CD4-positive, CD25-positive, alpha-beta regulatory T cell (primary cell): ENCODE measurements around the gene LST1. TPM values are rescaled to one million over a fixed set of nuclear protein-coding genes. Genes with fewer than 3 reads are reported as not detected.

ENCODE experiments used
- ATAC-seq, 2 donors: fragments of 150-1000 bp; cut with Tn5 transposase; one replicate each; pipeline ENCODE4 v1.10.0; 2021; ENCODE audit warnings: low read depth in 2 of 2, moderate number of reproducible peaks in 2 of 2, moderate library complexity in 1 of 2
- DNase-seq, 3 donors: peaks; one replicate each; pipeline versions ENCODE4 v3.0.0 to v3.0.0-alpha.2; 2012 to 2022; ENCODE audit warnings: mixed read lengths in 1 of 3
- H3K27ac ChIP-seq: one replicate; pipeline ENCODE4 v1.7.0; 2013; ENCODE audit warnings: mild to moderate bottlenecking, low read length; ENCODE audit not compliant: insufficient read depth, poor library complexity, severe bottlenecking
- H3K27me3 ChIP-seq: one replicate; pipeline ENCODE4 v1.7.0; 2013; ENCODE audit warnings: low read length; ENCODE audit not compliant: control insufficient read depth, insufficient read depth
- H3K36me3 ChIP-seq: one replicate; pipeline ENCODE4 v1.7.0; 2013; ENCODE audit warnings: mild to moderate bottlenecking, low read length, moderate library complexity; ENCODE audit not compliant: control insufficient read depth, insufficient read depth
- H3K4me1 ChIP-seq: 2 replicates; pipeline ENCODE4 v1.7.0; 2013; ENCODE audit warnings: mild to moderate bottlenecking, low read length; ENCODE audit not compliant: insufficient read depth, control insufficient read depth, poor library complexity, severe bottlenecking
- H3K4me3 ChIP-seq: one replicate; pipeline ENCODE4 v1.7.0; 2013; ENCODE audit warnings: low read depth, mild to moderate bottlenecking, low read length, moderate library complexity
- H3K9me3 ChIP-seq, 2 experiments: 1 replicate in 1 of 2; 2 replicates in 1 of 2; pipeline ENCODE4 v1.7.0; 2013; ENCODE audit warnings: low read length in 2 of 2, mild to moderate bottlenecking in 1 of 2, moderate library complexity in 1 of 2; ENCODE audit not compliant: control insufficient read depth in 2 of 2
- H3K27ac Mint-ChIP-seq, 3 donors: one replicate each; pipeline ENCODE4 v1.8.0; 2020 to 2022; ENCODE audit warnings: mild to moderate bottlenecking in 3 of 3, mixed read lengths in 3 of 3, moderate library complexity in 2 of 3
- H3K27me3 Mint-ChIP-seq: one replicate; pipeline ENCODE4 v1.8.0; 2022; ENCODE audit warnings: mild to moderate bottlenecking, mixed read lengths
- H3K36me3 Mint-ChIP-seq: one replicate; pipeline ENCODE4 v1.8.0; 2020; ENCODE audit warnings: mixed read lengths
- H3K4me1 Mint-ChIP-seq, 4 donors: one replicate each; pipeline ENCODE4 v1.8.0; 2020 to 2022; ENCODE audit warnings: mixed read lengths in 4 of 4, mild to moderate bottlenecking in 1 of 4
- H3K4me3 Mint-ChIP-seq, 4 donors: one replicate each; pipeline ENCODE4 v1.8.0; 2020 to 2022; ENCODE audit warnings: mild to moderate bottlenecking in 4 of 4, mixed read lengths in 4 of 4, moderate library complexity in 3 of 4
- H3K9me3 Mint-ChIP-seq, 7 donors: one replicate each; pipeline ENCODE4 v1.8.0; 2020 to 2022; ENCODE audit warnings: mixed read lengths in 7 of 7, mild to moderate bottlenecking in 3 of 7, moderate library complexity in 2 of 7
- polyA plus RNA-seq, 4 donors: library from polyadenylated mRNA; unstranded; fragments of 300-500 nt; fragmentation: Illumina TruSeq; gene quantifications; one replicate each; pipeline ENCODE4 v1.2.3, GENCODE V29; 2021
- total RNA-seq: library from RNA; stranded (reverse); gene quantifications from one replicate; pipeline ENCODE4 v1.2.3, GENCODE V29; 2022

LST1 gene
- total and polyA plus RNA-seq, 5 donors from 2014 or later, result 8.0 to 12.9 (median 9.1) TPM

GRCh38 chr6:31634131-31634530, 48.1 kb downstream of the LST1 start:
- DNase-seq (no peak), ATAC-seq (no peak)
- no peaks in the 10 kb centered on the region for H3K4me1 ChIP-seq
- no peaks in the 10 kb centered on the region for H3K27me3 ChIP-seq
- H3K4me3 Mint-ChIP-seq, result no peak overlapping the region
- peaks cover 79% of the 10 kb centered on the region for H3K36me3 ChIP-seq
- no peaks in the 10 kb centered on the region for H3K9me3 Mint-ChIP-seq
- peaks cover 0 to 7% (median 0%) of the 10 kb centered on the region in 4 donors for H3K4me1 Mint-ChIP-seq
- H3K9me3 ChIP-seq, result no peaks in the 10 kb centered on the region
- H3K27ac ChIP-seq, result no peak overlapping the region
- no peaks in the 10 kb centered on the region for H3K27me3 Mint-ChIP-seq
- H3K27ac Mint-ChIP-seq, result no peak overlapping the region
- H3K4me3 ChIP-seq, result no peak overlapping the region
- peaks cover 46% of the 10 kb centered on the region for H3K36me3 Mint-ChIP-seq

- Mint-ChIP-seq H3K4me1 (peaks cover 0 to 7% (median 0%) of the 10 kb centered on the region in 4 donors), H3K4me3 (no peak overlapping the region), H3K27me3 (no peaks in the 10 kb centered on the region), H3K9me3 (no peaks in the 10 kb centered on the region), H3K36me3 (peaks cover 43% of the 10 kb centered on the region), H3K27ac (no peak overlapping the region)
- Histone ChIP-seq H3K27me3 (no peaks in the 10 kb centered on the region), H3K27ac (no peak overlapping the region), H3K4me3 (no peak overlapping the region), H3K4me1 (no peaks in the 10 kb centered on the region), H3K9me3 (no peaks in the 10 kb centered on the region), H3K36me3 (peaks cover 81% of the 10 kb centered on the region)
- no peak for DNase-seq
- ATAC-seq, result no peak
Observed at GRCh38 chr6:31634969-31635575, 49.0 kb downstream of the LST1 start.

GRCh38 chr6:31636698-31637596, 50.9 kb downstream of the LST1 start:
- Histone ChIP-seq H3K27me3 (no peaks in the 10 kb centered on the region), H3K9me3 (no peaks in the 10 kb centered on the region), H3K4me1 (no peaks in the 10 kb centered on the region), H3K4me3 (no peak overlapping the region), H3K27ac (no peak overlapping the region), H3K36me3 (peaks cover 87% of the 10 kb centered on the region)
- Mint-ChIP-seq H3K27me3 (no peaks in the 10 kb centered on the region), H3K27ac (no peak overlapping the region), H3K4me1 (peaks cover 0 to 4% (median 0%) of the 10 kb centered on the region in 4 donors), H3K4me3 (no peak overlapping the region), H3K9me3 (no peaks in the 10 kb centered on the region), H3K36me3 (peaks cover 45% of the 10 kb centered on the region)
- ATAC-seq (no peak), DNase-seq (no peak)

Other genes with a start within 250 kb of the LST1 start
Only the 30 nearest of the 35 such genes appear.
- 15.9 TPM for gene MICA, start 182.7 kb upstream of the LST1 start, total RNA-seq
- gene MICA, start 182.7 kb upstream of the LST1 start, polyA plus RNA-seq, result 10 to 100 TPM in 1 of 4 donors, 1 to 10 TPM in 3; 6.4 to 10.6 (median 7.5) TPM
- 22.0 TPM for gene MICB, start 88.1 kb upstream of the LST1 start, total RNA-seq
- gene MICB, start 88.1 kb upstream of the LST1 start, polyA plus RNA-seq, result 10 to 100 TPM in 3 of 4 donors, 1 to 10 TPM in 1; 7.8 to 13.7 (median 12.3) TPM
- gene MCCD1, start 57.3 kb upstream of the LST1 start, total RNA-seq, result not detected
- gene MCCD1, start 57.3 kb upstream of the LST1 start, polyA plus RNA-seq, result not detected
- 603 TPM for gene DDX39B, start 44.3 kb upstream of the LST1 start, total RNA-seq
- 100 to 1,000 TPM; 105 to 116 (median 110) TPM for gene DDX39B, start 44.3 kb upstream of the LST1 start, polyA plus RNA-seq
- gene ATP6V1G2, start 39.7 kb upstream of the LST1 start, total RNA-seq, result 3.9 TPM
- 1 to 10 TPM; 1.1 to 1.8 (median 1.3) TPM for gene ATP6V1G2, start 39.7 kb upstream of the LST1 start, polyA plus RNA-seq
- 4.6 TPM for gene NFKBIL1, start 38.7 kb upstream of the LST1 start, total RNA-seq
- gene NFKBIL1, start 38.7 kb upstream of the LST1 start, polyA plus RNA-seq, result 1 to 10 TPM; 4.7 to 9.4 (median 6.9) TPM
- gene LTA, start 14.0 kb upstream of the LST1 start, total RNA-seq, result 15.6 TPM
- 10 to 100 TPM; 12.8 to 20.0 (median 13.9) TPM for gene LTA, start 14.0 kb upstream of the LST1 start, polyA plus RNA-seq
- 21.8 TPM for gene TNF, start 10.7 kb upstream of the LST1 start, total RNA-seq
- gene TNF, start 10.7 kb upstream of the LST1 start, polyA plus RNA-seq, result 1 to 10 TPM in 3 of 4 donors, under 1 TPM in 1; 0.48 to 3.1 (median 2.2) TPM
- 493 TPM for gene LTB, start 3.9 kb upstream of the LST1 start, total RNA-seq
- 1,000 to 10,000 TPM; 1,104 to 1,480 (median 1,402) TPM for gene LTB, start 3.9 kb upstream of the LST1 start, polyA plus RNA-seq
- gene NCR3, start 6.7 kb downstream of the LST1 start, total RNA-seq, result 8.6 TPM
- gene NCR3, start 6.7 kb downstream of the LST1 start, polyA plus RNA-seq, result 10 to 100 TPM; 30.8 to 86.6 (median 39.2) TPM
- gene AIF1, start 29.0 kb downstream of the LST1 start, total RNA-seq, result 9.9 TPM
- 10 to 100 TPM in 3 of 4 donors, 1 to 10 TPM in 1; 6.5 to 38.8 (median 19.3) TPM for gene AIF1, start 29.0 kb downstream of the LST1 start, polyA plus RNA-seq
- 214 TPM for gene PRRC2A, start 34.4 kb downstream of the LST1 start, total RNA-seq
- gene PRRC2A, start 34.4 kb downstream of the LST1 start, polyA plus RNA-seq, result 1 to 10 TPM; 2.8 to 5.0 (median 3.2) TPM
- gene BAG6, start 66.4 kb downstream of the LST1 start, total RNA-seq, result 213 TPM
- 10 to 100 TPM; 13.5 to 19.7 (median 18.0) TPM for gene BAG6, start 66.4 kb downstream of the LST1 start, polyA plus RNA-seq
- 1.7 TPM for gene APOM, start 69.6 kb downstream of the LST1 start, total RNA-seq
- gene APOM, start 69.6 kb downstream of the LST1 start, polyA plus RNA-seq, result 1 to 10 TPM; 2.5 to 4.1 (median 2.8) TPM
- gene C6orf47, start 74.5 kb downstream of the LST1 start, total RNA-seq, result 18.8 TPM
- 10 to 100 TPM; 24.2 to 30.5 (median 27.1) TPM for gene C6orf47, start 74.5 kb downstream of the LST1 start, polyA plus RNA-seq
- gene GPANK1, start 78.7 kb downstream of the LST1 start, total RNA-seq, result 9.8 TPM
- 10 to 100 TPM; 21.6 to 27.3 (median 25.2) TPM for gene GPANK1, start 78.7 kb downstream of the LST1 start, polyA plus RNA-seq
- 141 TPM for gene CSNK2B, start 79.8 kb downstream of the LST1 start, total RNA-seq
- 100 to 1,000 TPM; 235 to 285 (median 261) TPM for gene CSNK2B, start 79.8 kb downstream of the LST1 start, polyA plus RNA-seq
- 38.8 TPM for gene LY6G5B, start 83.7 kb downstream of the LST1 start, total RNA-seq
- not detected for gene LY6G5B, start 83.7 kb downstream of the LST1 start, polyA plus RNA-seq
- 3.1 TPM for gene LY6G5C, start 94.8 kb downstream of the LST1 start, total RNA-seq
- gene LY6G5C, start 94.8 kb downstream of the LST1 start, polyA plus RNA-seq, result 10 to 100 TPM in 3 of 4 donors, 1 to 10 TPM in 1; 7.4 to 19.9 (median 11.9) TPM
- 78.4 TPM for gene ABHD16A, start 117.0 kb downstream of the LST1 start, total RNA-seq
- 10 to 100 TPM; 33.4 to 43.2 (median 35.8) TPM for gene ABHD16A, start 117.0 kb downstream of the LST1 start, polyA plus RNA-seq
- 1.5 TPM for gene LY6G6F, start 120.6 kb downstream of the LST1 start, total RNA-seq
- not detected for gene LY6G6F, start 120.6 kb downstream of the LST1 start, polyA plus RNA-seq
- gene LY6G6D, start 129.1 kb downstream of the LST1 start, total RNA-seq, result not detected
- not detected for gene LY6G6D, start 129.1 kb downstream of the LST1 start, polyA plus RNA-seq
- not detected for gene LY6G6C, start 135.5 kb downstream of the LST1 start, total RNA-seq
- gene LY6G6C, start 135.5 kb downstream of the LST1 start, polyA plus RNA-seq, result not detected
- 10.8 TPM for gene MPIG6B, start 137.1 kb downstream of the LST1 start, total RNA-seq
- gene MPIG6B, start 137.1 kb downstream of the LST1 start, polyA plus RNA-seq, result under 1 TPM in 1 of 4 donors, not detected in 3; 0.43 TPM
- 13.6 TPM for gene DDAH2, start 143.0 kb downstream of the LST1 start, total RNA-seq
- gene DDAH2, start 143.0 kb downstream of the LST1 start, polyA plus RNA-seq, result 10 to 100 TPM; 16.0 to 19.8 (median 17.7) TPM
- 192 TPM for gene CLIC1, start 150.3 kb downstream of the LST1 start, total RNA-seq
- gene CLIC1, start 150.3 kb downstream of the LST1 start, polyA plus RNA-seq, result 100 to 1,000 TPM; 481 to 771 (median 621) TPM
- 17.4 TPM for gene MSH5, start 153.7 kb downstream of the LST1 start, total RNA-seq
- gene MSH5, start 153.7 kb downstream of the LST1 start, polyA plus RNA-seq, result 1 to 10 TPM; 1.2 to 3.3 (median 1.3) TPM
- gene SAPCD1, start 176.4 kb downstream of the LST1 start, total RNA-seq, result 2.3 TPM
- not detected for gene SAPCD1, start 176.4 kb downstream of the LST1 start, polyA plus RNA-seq
- gene VWA7, start 191.1 kb downstream of the LST1 start, total RNA-seq, result 6.8 TPM
- gene VWA7, start 191.1 kb downstream of the LST1 start, polyA plus RNA-seq, result 1 to 10 TPM in 3 of 4 donors, under 1 TPM in 1; 0.91 to 1.2 (median 1.2) TPM
- 63.4 TPM for gene VARS1, start 209.5 kb downstream of the LST1 start, total RNA-seq
- gene VARS1, start 209.5 kb downstream of the LST1 start, polyA plus RNA-seq, result 10 to 100 TPM; 27.1 to 45.1 (median 29.9) TPM